Activated effector memory CD4-positive, alpha-beta T cell treated with anti-CD3 and anti-CD28 coated beads, Interleukin-2, amount 50 U/mL, for 16 hours (primary cell): ENCODE data around the gene ST7.

ENCODE experiments used
- DNase-seq: peaks from one replicate; pipeline ENCODE4 v3.0.0-alpha.2; 2020

The ST7 gene

GRCh38 chr7:116980354-116980753, 27.1 kb downstream of the ST7 start:
- no peak for DNase-seq

GRCh38 chr7:116981939-116982338, 28.6 kb downstream of the ST7 start:
- DNase-seq = no peak

GRCh38 chr7:116984511-116984910, 31.2 kb downstream of the ST7 start:
- DNase-seq = no peak

GRCh38 chr7:116984917-116985316, 31.6 kb downstream of the ST7 start:
- no peak for DNase-seq

GRCh38 chr7:116985575-116985974, 32.3 kb downstream of the ST7 start:
- no peak for DNase-seq

- DNase-seq = no peak
These were observed 33.6 kb downstream of the ST7 start for GRCh38 chr7:116986611-116987565.

GRCh38 chr7:116988363-116988989, 35.2 kb downstream of the ST7 start:
- DNase-seq = no peak

GRCh38 chr7:116990056-116990455, 36.8 kb downstream of the ST7 start:
- DNase-seq = no peak

GRCh38 chr7:116991233-116991632, 37.9 kb downstream of the ST7 start:
- no peak for DNase-seq

- no peak for DNase-seq
These were observed 41.3 kb downstream of the ST7 start for GRCh38 chr7:116994611-116995010.

GRCh38 chr7:116997972-116998371, 44.7 kb downstream of the ST7 start:
- no peak for DNase-seq

- no peak for DNase-seq
These were observed 45.4 kb downstream of the ST7 start for GRCh38 chr7:116998567-116999175.

- no peak for DNase-seq
These were observed 46.0 kb downstream of the ST7 start for GRCh38 chr7:116999311-116999710.

- no peak for DNase-seq
These were observed 48.0 kb downstream of the ST7 start for GRCh38 chr7:117001283-117001682.

GRCh38 chr7:117004899-117005298, 51.6 kb downstream of the ST7 start:
- DNase-seq = no peak

GRCh38 chr7:117005449-117005848, 52.1 kb downstream of the ST7 start:
- no peak for DNase-seq

- no peak for DNase-seq
These were observed 53.8 kb downstream of the ST7 start for GRCh38 chr7:117006907-117007684.

- DNase-seq = no peak
These were observed 55.0 kb downstream of the ST7 start for GRCh38 chr7:117008118-117008885.

GRCh38 chr7:117008886-117009531, 55.7 kb downstream of the ST7 start:
- DNase-seq = no peak

- no peak for DNase-seq
These were observed 56.5 kb downstream of the ST7 start for GRCh38 chr7:117009705-117010361.
